ENCODE measurements around the gene DNASE1L1.
A peak's percentile ranks its signal among the peaks of the same experiment; 100 is the strongest.
"Not testable (repeated sequence)": the region's sequence is repeated elsewhere in the genome, so short reads cannot be mapped to it uniquely, and the experiment has no call there.

The DNASE1L1 gene

GRCh38 chrX:154401918-154402621 lies 7.0 kb downstream of the DNASE1L1 start:
- DNase-seq (ENCODE audit: insufficient read length) (no peak), FAIRE-seq (no peak)
- TF ChIP-seq TAF1 (IDR thresholded peaks at IDR 0.05; ENCODE audit: borderline replicate concordance, low read depth, low read length) (no peak), POLR2AphosphoS5 (IDR thresholded peaks at IDR 0.05; ENCODE audit: low read depth, low read length) (no peak), POLR2A (IDR thresholded peaks at IDR 0.05; ENCODE audit: low read depth, low read length) (no peak)

GRCh38 chrX:154401045-154401799 lies 7.8 kb downstream of the DNASE1L1 start:
- TF ChIP-seq TAF1 (IDR thresholded peaks at IDR 0.05; ENCODE audit: borderline replicate concordance, low read depth, low read length) (0 out of 2 replicates have a peak, but pooled peaks have one; percentile 38), POLR2AphosphoS5 (IDR thresholded peaks at IDR 0.05; ENCODE audit: low read depth, low read length) (peak; percentile 96), POLR2A (IDR thresholded peaks at IDR 0.05; ENCODE audit: low read depth, low read length) (peak; percentile 96)
- DNase-seq (ENCODE audit: insufficient read length), result no peak
- peak; percentile 57 for FAIRE-seq

- peak; percentile 71 for FAIRE-seq
- not testable (repeated sequence) for DNase-seq (ENCODE audit: insufficient read length)
Measured at GRCh38 chrX:154400369-154400817, 8.7 kb downstream of the DNASE1L1 start.

GRCh38 chrX:154399527-154400368 lies 9.3 kb downstream of the DNASE1L1 start:
- FAIRE-seq (peak; percentile 51), DNase-seq (ENCODE audit: insufficient read length) (no peak)
- TF ChIP-seq POLR2A (IDR thresholded peaks at IDR 0.05; ENCODE audit: low read depth, low read length) (no peak; the same call in 1 of the 2 replicates), TAF1 (IDR thresholded peaks at IDR 0.05; ENCODE audit: borderline replicate concordance, low read depth, low read length) (no peak), POLR2AphosphoS5 (IDR thresholded peaks at IDR 0.05; ENCODE audit: low read depth, low read length) (no peak)

GRCh38 chrX:154398668-154399526 lies 10.2 kb downstream of the DNASE1L1 start:
- DNase-seq (ENCODE audit: insufficient read length) (no peak), FAIRE-seq (no peak)
- peak; percentile 30; the same call in 1 of the 2 replicates for TF ChIP-seq POLR2A (IDR thresholded peaks at IDR 0.05; ENCODE audit: low read depth, low read length)
- TF ChIP-seq POLR2AphosphoS5 (IDR thresholded peaks at IDR 0.05; ENCODE audit: low read depth, low read length), result peak; percentile 39; the same call in 1 of the 2 replicates
- 0 out of 2 replicates have a peak, but pooled peaks have one; percentile 20 for TF ChIP-seq TAF1 (IDR thresholded peaks at IDR 0.05; ENCODE audit: borderline replicate concordance, low read depth, low read length)

GRCh38 chrX:154397888-154398667 lies 11.0 kb downstream of the DNASE1L1 start, which contains the start of gene RPL10:
TSS of gene RPL10 (plus strand) at chrX:154398377. CDS start at chrX:154398520, 143 bp downstream.
- DNase-seq (ENCODE audit: insufficient read length) (peak; percentile 88), FAIRE-seq (peak; percentile 94)
- peak; percentile 99 for TF ChIP-seq TAF1 (IDR thresholded peaks at IDR 0.05; ENCODE audit: borderline replicate concordance, low read depth, low read length)
- TF ChIP-seq POLR2A (IDR thresholded peaks at IDR 0.05; ENCODE audit: low read depth, low read length), result peak; percentile 100
- peak; percentile 100 for TF ChIP-seq POLR2AphosphoS5 (IDR thresholded peaks at IDR 0.05; ENCODE audit: low read depth, low read length)

GRCh38 chrX:154396973-154397887 lies 11.8 kb downstream of the DNASE1L1 start:
- TF ChIP-seq TAF1 (IDR thresholded peaks at IDR 0.05; ENCODE audit: borderline replicate concordance, low read depth, low read length) (no peak), POLR2A (IDR thresholded peaks at IDR 0.05; ENCODE audit: low read depth, low read length) (no peak), POLR2AphosphoS5 (IDR thresholded peaks at IDR 0.05; ENCODE audit: low read depth, low read length) (no peak)
- FAIRE-seq (no peak), DNase-seq (ENCODE audit: insufficient read length) (peak; percentile 61)

- not testable (repeated sequence) for FAIRE-seq; DNase-seq (ENCODE audit: insufficient read length)
Measured at GRCh38 chrX:154396363-154396762, 12.7 kb downstream of the DNASE1L1 start.

GRCh38 chrX:154389812-154390747 lies 19.0 kb downstream of the DNASE1L1 start:
- FAIRE-seq, result peak; percentile 98
- not testable (repeated sequence) for DNase-seq (ENCODE audit: insufficient read length)

- not testable (repeated sequence) for FAIRE-seq; DNase-seq (ENCODE audit: insufficient read length)
Measured at GRCh38 chrX:154388649-154389048, 20.4 kb downstream of the DNASE1L1 start.

GRCh38 chrX:154388094-154388493 lies 21.0 kb downstream of the DNASE1L1 start:
- FAIRE-seq; DNase-seq (ENCODE audit: insufficient read length): not testable (repeated sequence)

Data from GM12892 (cell line).